Measurements from ENCODE around the gene TRIO.

The TRIO gene

DNA sequence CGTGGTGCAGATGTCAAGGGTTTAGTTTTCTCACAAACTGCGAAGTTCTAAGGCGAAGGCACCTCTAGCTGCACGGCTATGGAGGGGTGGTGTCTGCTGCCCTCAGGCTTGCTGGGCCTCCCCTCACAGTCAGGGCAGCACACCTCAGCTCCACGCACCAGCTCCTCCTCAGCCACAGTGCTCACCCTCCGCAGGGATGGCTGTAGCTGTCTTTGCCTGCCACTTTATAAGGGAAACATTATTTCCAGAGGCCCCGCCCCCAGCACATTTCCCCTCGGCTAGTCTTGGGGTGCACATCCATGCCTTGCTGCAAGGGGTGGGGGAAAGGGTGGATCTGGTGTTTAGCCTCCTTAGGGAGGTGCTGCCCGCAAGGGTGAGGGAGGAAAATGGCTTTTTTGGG lies 154.6 kb downstream of the TRIO start:
- DNase-seq (ENCODE audit: low read depth): no peak

DNA sequence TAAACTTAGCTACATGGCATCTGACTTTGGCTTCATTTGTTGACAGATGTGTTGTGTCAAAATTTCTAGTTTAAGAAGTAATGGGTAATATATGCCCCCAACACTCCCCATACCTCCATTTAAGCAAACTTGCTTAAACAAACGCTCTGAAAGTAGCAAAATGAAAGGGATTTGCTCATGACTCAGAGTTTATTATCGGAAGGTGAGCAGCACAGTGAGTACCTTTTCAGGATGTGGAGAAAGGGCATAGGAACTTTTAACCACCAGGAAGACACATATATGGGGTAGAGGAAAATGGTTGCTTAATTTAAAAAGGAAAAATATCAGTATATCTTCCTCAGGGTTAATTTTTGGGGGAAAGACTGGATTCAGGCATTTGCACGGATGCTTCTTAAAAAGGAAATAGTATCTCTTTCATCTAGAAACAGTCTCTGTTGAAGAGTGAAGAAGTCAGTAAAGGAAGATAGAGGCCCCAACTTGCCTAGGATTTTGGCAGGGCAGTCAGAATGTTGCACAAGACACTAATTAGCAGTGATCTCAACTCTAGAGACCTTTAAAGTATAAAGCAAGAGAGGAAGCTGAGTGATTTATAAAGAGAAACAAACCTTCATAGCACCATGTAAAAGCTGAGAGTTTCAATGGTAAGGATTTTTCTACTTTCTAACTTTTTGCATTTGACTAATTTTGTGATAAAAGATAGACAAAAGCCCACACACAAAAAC lies 155.1 kb downstream of the TRIO start:
- peak; percentile 57 for DNase-seq (ENCODE audit: low read depth)

DNA sequence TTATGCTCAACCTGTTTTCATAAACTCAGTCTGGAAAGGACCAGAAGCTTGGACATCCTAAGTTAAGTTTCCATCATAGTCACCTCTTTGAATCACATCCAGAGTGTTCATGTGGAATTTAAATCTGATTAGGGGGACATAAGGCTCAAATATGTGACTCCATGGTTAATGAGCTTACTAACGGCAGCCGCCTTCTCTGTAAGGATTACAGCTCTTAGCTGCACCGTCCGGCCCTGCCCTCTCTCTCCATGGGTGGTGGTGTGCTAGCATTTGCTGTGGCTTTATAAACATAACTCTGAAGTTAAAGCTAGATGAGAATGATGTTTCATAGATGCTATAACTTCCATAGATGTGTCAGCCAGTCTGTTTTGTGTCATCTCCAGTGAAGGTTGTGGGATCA lies 156.5 kb downstream of the TRIO start:
- no peak for DNase-seq (ENCODE audit: low read depth)

DNA sequence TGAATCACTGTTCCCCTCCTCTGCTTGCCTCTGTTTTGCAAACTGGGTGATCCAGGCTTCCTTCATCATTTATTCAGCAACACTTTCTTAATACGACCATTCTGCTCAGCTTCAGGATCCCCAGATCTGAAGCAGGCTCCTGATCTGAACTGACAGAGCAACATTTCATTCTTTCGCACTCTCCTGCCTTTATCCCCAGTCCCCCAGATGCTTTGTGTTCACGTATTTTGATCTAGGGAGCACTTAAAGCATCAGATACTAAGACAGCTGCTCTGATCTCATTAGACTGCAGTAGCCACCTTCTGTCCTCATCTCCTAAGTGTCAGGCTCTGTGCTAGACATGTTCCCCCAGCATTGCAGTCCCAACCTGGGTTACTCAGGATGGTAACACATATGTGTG lies 158.0 kb downstream of the TRIO start:
- no peak for DNase-seq (ENCODE audit: low read depth)

DNA sequence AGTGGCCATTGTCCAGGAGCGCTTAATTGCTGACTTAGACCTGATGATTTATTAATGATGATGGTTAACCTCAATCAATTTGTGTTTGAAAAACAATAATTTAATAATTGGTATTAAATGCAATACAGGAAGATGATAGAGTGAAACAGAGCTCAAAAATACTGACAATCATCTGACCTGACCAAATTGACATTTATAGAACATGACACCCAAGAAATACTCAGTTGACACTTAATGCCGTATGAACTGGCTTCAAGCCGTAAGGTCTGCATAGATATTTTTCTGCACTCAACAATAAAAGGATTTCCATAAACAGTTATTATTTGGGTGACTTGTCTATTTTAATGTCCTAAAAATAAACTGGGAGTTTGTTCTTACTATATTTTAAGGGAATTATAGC lies 159.2 kb downstream of the TRIO start:
- DNase-seq (ENCODE audit: low read depth): no peak

DNA sequence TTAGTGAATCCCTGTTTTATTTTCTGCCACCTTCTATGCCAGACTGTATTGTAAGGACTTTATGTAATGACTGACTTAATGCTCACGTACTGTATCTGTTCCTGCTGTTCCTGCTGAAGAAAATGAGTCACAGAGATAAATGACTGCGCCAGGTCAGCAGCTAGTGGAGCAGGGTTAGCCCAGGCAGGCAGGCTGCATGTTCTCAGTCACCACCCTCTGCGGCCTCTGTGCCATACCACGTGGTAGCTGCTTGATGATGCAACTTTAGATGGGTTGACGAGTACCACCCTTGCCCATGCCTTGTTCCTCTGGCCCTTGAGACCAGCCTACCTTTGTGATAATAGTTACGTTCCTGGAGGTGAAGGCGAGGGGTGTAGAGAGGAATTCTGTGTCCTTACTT lies 161.9 kb downstream of the TRIO start:
- DNase-seq (ENCODE audit: low read depth): peak; percentile 92

DNA sequence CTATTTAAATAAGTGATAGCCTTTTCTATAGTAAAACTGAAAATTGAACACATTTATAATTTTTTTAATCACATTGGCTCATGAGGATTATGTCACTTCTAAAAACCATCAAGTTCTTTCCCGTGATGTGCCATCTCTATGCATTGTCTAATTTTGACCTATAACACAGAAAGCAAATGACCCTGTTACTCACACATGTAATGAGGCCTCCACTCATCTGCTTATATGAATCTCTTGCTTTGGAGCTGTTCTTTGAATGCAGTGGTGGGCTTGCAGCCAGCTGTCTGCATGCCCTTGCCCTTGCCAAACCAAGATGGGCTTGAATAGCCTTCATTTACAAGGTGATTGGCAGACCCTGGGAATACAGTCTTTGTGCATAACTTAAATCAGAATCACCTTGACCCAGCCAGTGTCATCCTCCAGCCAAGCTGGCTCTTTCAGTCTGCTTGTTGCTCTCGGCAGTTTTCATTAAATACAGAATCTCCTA lies 163.2 kb downstream of the TRIO start:
- no peak for DNase-seq (ENCODE audit: low read depth)

DNA sequence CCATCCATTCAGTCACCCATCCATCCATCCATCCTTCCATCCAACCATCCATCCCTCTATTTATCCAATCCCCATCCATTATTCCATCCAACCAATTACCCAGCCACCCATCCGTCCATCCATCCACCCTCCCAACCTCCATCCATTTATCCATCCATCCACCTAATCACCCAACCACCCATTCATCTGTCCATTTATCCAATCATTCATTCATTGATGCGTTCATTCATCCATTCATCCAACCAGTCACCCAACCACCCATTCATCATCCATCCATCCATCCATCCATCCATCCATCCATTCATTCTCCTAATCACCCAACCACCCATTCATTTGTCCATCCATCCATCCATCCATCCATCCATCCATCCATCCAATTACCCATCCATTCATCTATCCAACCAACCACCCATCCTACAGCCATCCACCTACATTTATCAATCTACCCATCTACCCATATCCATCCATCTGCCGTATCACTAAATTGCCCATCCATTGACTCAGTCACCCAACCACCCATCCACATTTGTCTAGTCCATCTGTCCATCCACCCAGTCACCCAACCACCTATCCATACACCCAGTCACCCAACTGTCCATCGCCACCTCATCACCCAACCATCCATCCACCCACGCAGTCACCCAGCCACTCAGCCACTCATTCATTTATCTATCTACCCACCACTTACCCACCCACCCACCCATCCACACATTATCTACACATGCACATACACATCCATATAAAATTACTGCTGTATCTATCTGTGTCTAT lies 165.4 kb downstream of the TRIO start:
- no peak for DNase-seq (ENCODE audit: low read depth)

DNA sequence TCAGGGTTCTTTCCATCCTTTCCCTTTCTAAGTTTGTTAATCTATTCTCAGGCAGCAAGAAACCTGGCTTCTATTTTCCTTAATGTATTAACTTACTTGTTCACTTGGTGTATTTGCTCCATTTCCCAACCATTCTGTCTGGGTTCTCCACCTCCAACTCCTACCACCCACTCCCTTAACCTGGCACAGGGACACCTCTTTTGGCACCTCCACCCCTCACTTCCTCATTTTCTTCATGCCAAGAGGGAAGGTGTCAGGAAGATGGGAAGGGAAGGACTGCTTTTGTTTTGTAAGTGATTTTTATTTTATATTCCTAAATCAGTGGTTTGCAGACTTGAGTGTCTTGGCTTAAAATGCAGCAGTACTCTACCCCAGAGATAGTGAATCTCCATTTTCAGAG lies 166.1 kb downstream of the TRIO start:
- no peak for DNase-seq (ENCODE audit: low read depth)

DNA sequence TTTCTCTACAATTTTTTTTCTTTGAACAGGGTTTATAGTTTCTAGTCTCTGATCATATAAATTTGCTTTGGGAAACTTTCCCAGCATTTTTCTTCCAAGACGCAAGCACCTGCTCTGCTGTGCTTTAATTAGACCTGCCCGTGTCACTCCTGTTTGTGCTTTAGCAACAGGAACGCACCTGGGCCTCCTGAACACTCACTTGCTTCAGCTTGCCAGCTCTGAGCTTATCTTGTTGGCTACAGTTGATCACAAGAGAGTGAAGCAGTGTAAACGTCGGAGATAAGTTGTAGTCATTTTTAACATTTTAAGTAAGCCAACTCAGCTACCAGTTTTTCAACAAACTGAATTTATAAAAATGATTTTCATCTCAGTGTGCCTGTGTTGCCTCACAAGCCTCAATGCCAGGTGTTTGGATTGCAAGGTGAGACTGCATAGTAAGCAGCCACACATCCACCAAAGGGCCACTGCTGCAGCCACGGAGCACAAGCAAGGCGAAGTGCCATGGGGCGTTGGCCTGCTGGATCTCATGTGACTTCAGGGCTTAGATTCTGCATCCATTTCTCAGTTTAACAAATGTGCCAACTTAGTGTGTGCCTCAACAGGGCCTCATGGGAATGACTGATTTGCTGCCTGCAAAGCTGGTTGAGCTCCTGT lies 166.9 kb downstream of the TRIO start:
- no peak for DNase-seq (ENCODE audit: low read depth)

DNA sequence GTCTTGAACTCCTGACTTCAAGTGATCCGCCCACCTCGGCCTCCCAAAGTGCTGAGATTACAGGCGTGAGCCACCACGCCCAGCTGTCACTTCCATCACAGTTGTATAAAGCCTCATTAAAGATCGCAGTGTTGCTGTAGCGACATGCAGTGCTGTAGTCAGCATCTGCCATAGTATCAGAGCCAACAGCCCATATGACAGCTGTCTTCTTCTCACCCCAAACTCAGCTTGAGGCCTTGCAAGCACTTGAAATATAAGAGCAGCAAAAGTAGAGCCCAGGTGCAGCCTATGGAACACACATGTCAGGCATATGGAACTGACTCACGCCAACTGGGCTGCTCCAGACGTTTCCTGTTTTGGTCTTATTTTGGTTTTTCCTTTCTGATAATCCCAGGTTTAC lies 167.8 kb downstream of the TRIO start:
- DNase-seq (ENCODE audit: low read depth): no peak

DNA sequence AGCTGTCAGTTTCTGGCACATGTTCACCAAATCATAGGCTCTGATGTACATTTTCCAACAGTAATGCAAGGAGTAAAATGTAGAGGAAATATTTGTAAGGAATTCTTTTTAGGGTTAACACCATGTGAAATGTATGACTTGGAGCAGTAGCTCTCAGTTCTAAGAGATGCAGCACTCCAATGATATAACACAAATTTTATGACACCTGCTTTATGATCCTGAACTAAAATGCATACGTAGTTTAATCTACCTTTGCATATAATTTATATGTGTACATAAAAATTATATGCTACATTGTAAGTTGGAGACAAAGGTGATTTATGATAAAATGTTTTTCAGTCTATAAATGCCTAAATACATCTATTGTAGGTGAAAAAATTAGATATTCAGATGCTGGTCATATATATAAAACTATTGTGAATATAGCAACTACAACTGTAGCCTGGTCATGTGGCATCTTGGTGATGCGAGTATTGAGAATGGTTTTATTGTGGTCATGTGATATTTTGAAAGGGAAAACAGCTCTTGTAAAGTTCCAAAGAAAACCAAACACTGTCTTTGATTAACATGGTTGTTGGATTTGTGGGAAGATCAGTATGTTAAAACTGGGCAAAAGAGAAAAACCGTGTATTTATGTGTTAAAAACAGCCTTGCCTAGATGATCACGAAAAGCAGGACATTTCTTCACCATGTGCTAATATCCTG lies 171.0 kb downstream of the TRIO start:
- DNase-seq (ENCODE audit: low read depth): no peak

DNA sequence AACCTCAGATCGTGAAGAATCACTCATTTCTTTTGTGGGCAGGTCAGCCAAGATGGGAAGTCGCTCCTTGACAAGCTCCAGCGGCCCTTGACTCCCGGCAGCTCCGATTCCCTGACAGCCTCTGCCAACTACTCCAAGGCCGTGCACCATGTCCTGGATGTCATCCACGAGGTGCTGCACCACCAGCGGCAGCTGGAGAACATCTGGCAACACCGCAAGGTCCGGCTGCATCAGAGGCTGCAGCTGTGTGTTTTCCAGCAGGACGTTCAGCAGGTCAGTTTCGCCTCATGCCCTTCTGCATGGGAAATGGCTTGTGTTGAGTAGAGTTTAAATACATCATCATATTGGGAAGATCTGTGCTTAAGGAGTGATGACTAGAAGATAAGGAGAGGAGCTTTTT lies 173.3 kb downstream of the TRIO start:
- DNase-seq (ENCODE audit: low read depth): no peak

DNA sequence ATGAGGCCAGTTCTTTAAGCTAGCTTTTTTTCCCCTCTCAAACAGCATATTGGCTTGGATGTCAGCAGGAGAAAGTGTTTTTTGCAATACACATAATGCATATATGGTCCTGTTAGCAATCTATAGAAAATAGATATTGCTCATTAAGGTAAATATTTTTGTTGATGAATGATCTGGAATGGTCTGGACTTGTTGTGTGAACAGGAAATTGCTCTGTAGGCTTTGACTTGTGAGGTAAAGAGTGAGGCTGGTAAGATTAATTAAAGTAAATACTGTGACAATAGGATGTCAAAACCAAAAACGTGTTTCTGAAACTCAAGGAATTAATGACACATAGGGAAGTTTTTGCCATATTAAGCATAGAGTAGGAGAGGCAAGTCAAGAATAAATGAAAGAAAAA lies 176.0 kb downstream of the TRIO start:
- DNase-seq (ENCODE audit: low read depth): no peak

DNA sequence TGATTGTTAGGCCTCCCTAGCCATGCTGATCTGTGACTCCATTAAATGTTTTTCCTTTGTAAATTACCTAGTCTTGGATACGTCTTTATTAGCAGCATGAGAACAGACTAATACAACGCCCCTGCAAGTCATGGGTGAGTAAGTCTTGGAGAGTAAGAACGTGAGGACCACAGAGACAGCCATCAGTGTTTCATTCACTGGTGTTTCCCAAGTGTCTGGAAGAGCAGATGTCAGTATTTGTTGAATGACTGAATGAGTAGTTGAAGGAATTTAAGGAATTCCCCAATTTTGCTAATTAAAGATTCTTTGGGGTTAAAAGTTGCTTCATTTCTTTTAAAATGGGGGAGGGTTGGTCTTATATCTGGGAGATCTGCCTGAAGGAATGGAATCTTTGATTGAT lies 178.8 kb downstream of the TRIO start:
- no peak for DNase-seq (ENCODE audit: low read depth)

DNA sequence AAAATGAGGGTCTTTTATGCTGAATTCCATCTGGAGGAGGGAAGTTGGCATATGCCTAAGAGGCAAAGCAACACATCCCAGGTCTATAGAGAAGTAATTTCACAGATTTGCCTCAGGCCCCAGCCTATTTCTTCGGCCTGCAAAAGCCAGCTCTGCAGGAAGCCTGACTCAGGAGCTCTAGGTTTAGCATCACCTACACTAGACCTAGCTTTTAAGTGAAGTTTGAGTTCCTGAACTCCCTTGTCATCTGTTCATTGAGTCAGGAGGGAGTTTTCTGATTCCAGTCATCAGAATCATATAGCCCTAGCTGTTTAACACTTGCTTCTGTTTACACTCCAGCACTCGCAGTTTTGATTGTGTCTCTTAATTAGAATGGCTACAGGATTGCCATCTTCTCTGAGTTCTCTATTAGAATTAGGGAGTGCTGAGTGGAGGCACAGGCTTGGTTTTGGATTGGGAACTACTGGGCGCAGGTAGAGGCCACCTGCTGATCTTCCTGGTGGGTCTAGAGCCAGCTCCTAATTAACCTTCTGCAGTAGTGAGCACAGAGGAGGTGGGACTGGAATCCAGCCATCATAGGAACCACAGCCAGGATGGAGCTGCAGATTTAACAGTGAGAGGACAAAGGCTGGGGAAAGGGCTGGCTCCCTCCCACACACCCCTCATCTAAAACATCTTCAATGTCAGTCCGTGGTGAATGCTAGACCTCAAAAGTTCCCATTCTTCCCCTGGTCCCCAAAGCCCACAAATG lies 179.5 kb downstream of the TRIO start:
- no peak for DNase-seq (ENCODE audit: low read depth)

DNA sequence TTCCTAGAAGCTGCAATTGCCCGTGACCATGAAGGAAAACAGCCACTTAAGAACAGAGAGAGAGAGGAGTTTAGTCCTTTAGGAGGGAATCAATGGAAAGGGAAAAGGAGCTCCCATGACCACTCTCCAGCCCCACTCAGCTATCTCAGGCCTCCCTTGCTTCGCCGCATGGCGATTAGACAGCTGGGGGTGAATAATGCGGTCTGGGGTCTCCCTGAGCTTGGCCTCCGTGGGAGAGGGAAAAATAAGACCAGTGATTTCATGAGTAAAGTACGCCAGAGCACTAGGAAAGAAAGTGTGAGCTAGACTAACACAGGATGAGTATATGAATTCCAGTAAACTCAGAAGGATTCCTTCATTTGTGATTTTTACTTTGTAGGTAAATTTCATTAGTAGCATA lies 180.3 kb downstream of the TRIO start:
- DNase-seq (ENCODE audit: low read depth): no peak

DNA sequence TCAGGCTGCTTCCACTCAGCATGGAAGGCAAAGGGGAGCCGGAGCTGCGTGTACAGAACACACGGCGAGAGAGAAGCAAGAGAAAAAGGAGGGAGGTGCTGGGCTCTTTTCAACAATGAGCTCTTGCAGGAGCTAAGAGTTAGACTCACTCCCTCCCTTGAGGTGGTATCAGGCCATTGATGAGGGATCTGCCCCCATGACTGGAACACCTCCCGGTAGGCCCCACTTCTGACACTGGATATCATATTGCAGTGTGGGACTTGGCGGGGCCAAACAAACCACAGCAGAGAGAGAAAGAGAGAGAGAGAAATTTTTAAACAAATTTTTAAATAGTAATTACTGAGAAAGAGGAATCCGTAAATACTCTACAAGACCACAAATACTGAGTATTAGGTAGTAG lies 182.2 kb downstream of the TRIO start:
- no peak for DNase-seq (ENCODE audit: low read depth)

DNA sequence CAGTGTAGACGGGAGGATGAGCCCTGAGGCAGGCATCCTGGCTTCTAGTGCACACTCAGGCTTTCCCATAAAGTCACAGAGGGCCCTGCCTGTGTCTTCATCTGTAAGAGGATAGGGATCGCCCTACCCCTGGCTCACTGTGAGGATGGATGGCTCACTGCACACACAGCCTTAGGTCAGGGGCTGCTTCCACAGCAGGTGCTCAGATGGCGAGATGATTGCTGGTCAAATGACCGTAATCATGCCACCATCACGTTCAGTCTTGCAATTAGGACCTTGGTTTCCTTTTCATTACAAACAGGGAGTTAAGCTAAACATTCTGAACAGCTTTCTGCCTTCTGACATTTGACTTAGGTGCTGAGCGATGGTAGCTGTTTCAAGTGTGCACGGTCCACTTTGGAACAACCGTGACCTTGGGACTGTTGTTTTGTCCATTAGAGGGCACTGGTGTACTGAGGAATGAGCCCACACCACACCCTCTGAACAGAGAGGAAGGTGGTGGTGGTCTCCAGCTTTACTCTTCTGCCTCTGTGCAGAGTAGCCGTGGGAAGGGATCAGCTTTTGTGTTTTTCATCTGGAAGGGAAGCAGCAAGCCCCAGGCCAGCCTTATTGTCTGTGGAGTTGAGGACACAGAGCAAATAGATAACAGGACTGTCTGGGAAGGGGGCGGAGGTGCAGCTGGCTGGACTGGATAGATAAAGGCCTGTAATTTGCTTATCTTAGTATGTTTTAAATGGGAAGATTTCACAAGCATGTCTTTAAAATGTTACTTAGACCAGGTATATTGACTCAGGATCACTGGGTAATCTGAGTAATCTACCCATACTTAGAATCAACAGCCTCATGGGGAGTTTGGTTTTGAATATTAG lies 183.1 kb downstream of the TRIO start:
- DNase-seq (ENCODE audit: low read depth): no peak

DNA sequence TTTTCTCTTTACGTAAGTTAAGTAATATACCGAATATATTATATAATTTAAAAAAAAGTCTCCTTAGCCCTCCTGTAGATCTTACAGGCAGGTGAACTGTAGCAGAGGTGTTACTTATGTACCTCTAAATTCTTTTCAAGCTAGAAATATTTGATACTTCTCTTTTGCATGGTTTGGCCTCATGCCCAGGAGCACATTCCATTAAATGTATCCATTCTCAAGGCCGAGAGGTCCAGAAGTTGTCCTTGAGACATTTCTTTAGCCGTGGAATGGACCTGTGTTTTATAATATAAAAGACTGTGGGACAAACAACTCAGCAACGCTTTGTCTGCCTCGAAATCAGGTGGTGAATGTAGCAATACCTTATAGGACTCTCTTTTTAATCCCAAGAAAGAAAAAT lies 184.5 kb downstream of the TRIO start:
- DNase-seq (ENCODE audit: low read depth): peak; percentile 38

DNA sequence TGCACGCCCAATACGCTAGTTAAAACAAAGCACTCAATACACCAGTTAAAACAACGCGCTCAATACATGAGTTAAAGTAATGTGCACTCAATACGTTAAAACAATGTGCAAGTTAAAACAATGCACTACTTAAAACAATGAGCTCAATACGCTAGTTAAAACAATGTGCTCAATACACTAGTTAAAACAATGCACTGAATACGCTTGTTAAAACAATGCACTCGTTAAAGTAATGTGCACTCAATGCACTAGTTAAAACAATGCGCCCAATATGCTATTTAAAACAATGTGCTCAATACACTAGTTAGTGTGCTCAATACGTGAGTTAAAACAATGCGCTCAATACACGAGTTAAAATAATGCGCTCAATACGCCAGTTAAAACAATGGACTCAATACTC lies 185.0 kb downstream of the TRIO start:
- no peak for DNase-seq (ENCODE audit: low read depth)

All from amniotic epithelial cell (primary cell).